Measurements from ENCODE around the gene PLAU. TPM values are rescaled to one million over a fixed set of nuclear protein-coding genes. Genes with fewer than 3 reads are reported as not detected.
"Not testable (repeated sequence)": the region's sequence is repeated elsewhere in the genome, so short reads cannot be mapped to it uniquely, and the experiment has no call there.

PLAU gene
- total RNA-seq, 1 donor from 2014 or later, result 137 TPM

GRCh38 chr10:73948947-73949633, 38.2 kb downstream of the PLAU start:
- no peak for DNase-seq (ENCODE audit: extremely low read depth, low read depth, low spot score)

- DNase-seq (ENCODE audit: extremely low read depth, low read depth, low spot score), result no peak
These were observed 39.4 kb downstream of the PLAU start for GRCh38 chr10:73950155-73950948.

- no peak for DNase-seq (ENCODE audit: extremely low read depth, low read depth, low spot score)
These were observed 42.7 kb downstream of the PLAU start for GRCh38 chr10:73953665-73954064.

DNA sequence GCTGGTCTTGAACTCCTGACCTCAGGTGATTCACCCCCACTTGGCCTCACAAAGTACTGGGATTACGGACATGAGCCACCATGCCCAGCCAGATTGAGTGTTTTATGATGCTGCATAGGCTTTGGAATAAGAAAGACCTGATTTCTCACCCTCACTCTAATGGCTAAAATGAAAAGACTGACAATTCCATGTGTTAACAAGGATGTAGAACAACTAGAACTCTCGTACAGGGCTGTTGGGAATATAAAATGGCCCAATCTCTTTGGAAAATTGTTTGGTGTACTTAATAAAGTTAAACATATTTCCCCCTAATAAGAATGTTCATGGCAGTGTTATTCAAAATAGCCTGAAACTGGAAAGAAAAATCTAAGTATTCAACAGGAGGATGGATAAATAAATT, 43.8 kb downstream of the PLAU start:
- no peak for DNase-seq (ENCODE audit: extremely low read depth, low read depth, low spot score)

- no peak for DNase-seq (ENCODE audit: extremely low read depth, low read depth, low spot score)
These were observed 44.8 kb downstream of the PLAU start for GRCh38 chr10:73955719-73956118.

DNA sequence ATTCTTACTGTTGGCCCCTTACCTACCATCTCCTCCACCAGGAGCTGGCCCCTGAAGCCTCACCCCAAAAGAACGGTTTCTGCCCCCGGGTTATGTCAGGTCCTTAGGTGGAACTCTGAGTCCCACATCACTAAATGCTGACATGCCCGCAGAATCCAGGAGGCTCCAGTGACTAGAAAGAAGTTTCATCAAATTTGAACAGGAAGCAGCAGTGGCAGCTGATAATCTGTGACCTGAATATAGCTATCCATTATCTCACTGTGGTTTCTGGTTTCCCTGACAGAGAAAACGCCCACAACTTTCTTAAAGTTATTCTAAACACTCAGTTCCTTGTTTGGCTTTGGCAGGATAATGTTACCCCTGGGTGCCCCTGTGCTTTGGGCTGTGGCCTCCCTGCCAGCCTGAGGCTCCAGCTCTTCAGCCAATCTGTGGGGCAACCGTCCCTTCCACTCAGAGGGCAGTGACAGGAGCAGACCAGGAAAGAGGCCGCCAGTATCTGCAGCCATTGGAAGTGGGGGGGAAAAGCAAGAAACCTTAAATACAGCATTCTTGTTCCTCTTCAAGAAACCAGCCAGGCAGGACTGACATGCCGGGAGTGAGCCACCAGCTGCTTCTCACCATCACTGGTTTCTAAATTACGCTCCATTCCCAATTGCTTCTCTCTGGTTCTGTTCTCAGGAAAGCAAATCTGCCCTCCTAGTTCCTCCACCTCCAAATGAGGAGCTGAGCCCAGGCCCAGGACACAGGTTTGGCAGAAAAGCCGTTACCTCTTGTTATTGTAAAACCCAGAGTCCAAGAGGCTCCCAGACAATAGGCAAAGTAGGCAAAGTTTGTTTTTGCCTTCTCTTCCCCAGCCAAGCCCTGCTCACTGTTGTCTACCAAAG, 45.8 kb downstream of the PLAU start:
- no peak for DNase-seq (ENCODE audit: extremely low read depth, low read depth, low spot score)

GRCh38 chr10:73959484-73960243, 48.7 kb downstream of the PLAU start:
- DNase-seq (ENCODE audit: extremely low read depth, low read depth, low spot score), result no peak

- DNase-seq (ENCODE audit: extremely low read depth, low read depth, low spot score), result no peak
These were observed 51.5 kb downstream of the PLAU start for GRCh38 chr10:73962386-73962785.

- not testable (repeated sequence) for DNase-seq (ENCODE audit: extremely low read depth, low read depth, low spot score)
These were observed 52.6 kb downstream of the PLAU start for GRCh38 chr10:73963533-73963932.

DNA sequence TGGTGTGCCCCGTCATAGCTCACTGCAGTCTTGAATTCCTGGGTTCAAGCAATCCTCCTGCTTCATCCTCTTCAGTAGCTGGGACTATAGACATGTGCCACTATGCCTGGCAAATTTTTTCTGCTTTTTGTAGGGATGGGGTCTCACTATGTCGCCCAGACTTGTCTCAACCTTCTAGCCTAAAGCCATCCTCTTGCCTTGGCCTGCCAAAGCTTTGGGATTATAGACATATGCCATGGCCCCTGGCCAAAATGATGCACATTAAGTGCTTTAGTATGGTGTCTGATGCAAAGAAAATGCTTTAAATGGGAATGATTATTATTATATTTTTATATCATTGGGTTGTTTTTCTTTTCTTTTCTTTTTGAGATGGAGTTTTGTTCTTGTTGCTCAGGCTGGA, 53.8 kb downstream of the PLAU start:
- DNase-seq (ENCODE audit: extremely low read depth, low read depth, low spot score), result no peak

GRCh38 chr10:73965267-73965889, 54.4 kb downstream of the PLAU start:
- not testable (repeated sequence) for DNase-seq (ENCODE audit: extremely low read depth, low read depth, low spot score)

DNA sequence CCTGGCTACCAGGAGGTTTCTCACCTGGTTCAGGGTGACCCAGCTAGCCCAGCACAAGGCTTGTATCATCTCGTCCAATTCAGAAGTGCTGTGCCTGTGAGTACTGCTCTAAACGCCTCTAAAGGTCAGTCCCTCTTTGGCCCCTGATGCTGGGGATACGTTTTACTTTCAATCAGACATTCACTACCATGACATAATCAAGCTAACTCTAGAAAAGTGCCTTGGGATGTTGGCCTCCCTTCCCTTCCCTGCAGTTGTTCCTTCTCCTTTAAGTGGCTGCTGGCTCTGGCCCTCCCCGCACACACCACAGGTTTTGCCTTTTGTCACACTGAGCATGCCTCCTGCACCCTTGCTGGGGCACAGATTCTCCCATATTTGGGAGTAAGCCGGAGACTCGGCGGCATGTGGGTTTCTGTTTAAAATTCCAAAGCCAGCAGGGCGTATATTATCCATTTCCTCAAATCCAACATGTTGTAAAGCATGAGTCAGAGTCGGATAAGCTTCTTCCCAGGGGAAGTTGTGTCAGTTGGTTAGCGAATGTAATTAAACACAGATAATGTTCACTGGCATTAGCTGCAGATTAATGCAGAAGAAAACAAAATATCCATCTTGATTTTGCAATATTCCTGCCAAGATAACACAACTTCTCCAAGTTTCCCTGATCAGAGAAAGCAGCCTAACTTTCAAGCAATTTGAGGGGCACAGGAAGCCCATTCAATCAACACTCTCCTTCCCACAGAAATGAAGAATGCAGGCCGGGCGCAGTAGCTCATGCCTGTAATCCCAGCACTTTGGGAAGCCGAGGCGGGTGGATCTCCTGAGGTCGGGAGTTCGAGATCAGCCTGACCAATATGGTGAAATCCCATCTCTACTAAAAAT, 55.2 kb downstream of the PLAU start:
- peak; percentile 94 for DNase-seq (ENCODE audit: extremely low read depth, low read depth, low spot score)

DNA sequence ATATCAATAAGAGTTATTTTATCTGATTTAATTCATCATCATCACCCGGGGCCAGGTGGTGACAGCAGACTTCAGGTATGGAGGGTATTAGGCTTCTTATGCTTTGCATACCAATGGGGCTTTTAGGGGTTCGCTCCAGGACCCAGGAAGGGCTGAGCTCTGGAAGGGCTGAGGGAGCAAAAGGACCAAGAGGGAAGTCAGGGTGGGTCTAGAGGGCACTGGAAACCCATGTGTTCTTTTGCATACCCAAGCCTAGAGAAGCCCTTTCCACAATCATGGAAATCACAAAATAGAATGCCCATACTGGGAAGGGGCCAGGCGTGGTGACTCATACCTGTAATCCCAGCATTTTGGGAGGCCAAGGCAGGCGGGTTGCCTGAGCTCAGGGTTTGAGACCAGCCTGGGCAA, 56.1 kb downstream of the PLAU start:
- no peak for DNase-seq (ENCODE audit: extremely low read depth, low read depth, low spot score)

Other genes with a start within 250 kb of the PLAU start
- gene AGAP5, start 213.0 kb upstream of the PLAU start, total RNA-seq, result 0.58 and 4.7 TPM in 2 replicates
- 67.6 and 72.3 TPM in 2 replicates for gene SEC24C, start 166.8 kb upstream of the PLAU start, total RNA-seq
- gene CHCHD1, start 129.1 kb upstream of the PLAU start, total RNA-seq, result 28.9 and 38.7 TPM in 2 replicates
- gene ZSWIM8, start 125.5 kb upstream of the PLAU start, total RNA-seq, result 83.3 and 123 TPM in 2 replicates
- 27.9 and 35.1 TPM in 2 replicates for gene NDST2, start 99.5 kb upstream of the PLAU start, total RNA-seq
- 24.5 and 28.8 TPM in 2 replicates for gene CAMK2G, start 36.6 kb upstream of the PLAU start, total RNA-seq
- gene VCL, start 87.0 kb downstream of the PLAU start, total RNA-seq, result 237 and 240 TPM in 2 replicates
- gene AP3M1, start 239.7 kb downstream of the PLAU start, total RNA-seq, result 43.3 and 43.9 TPM in 2 replicates
- gene ADK, start 240.1 kb downstream of the PLAU start, total RNA-seq, result 23.9 and 31.1 TPM in 2 replicates

Data from glomerular endothelial cell (primary cell).